Measurements from ENCODE around the gene SEC14L6. TPM values are rescaled to one million over a fixed set of nuclear protein-coding genes. Genes with fewer than 3 reads are reported as not detected.

The SEC14L6 gene
- total RNA-seq, 3 donors from 2014 or later (not counting 1 experiment from before 2014, with no cell fraction given): 0.18 to 0.23 TPM; not detected in 1

- no peaks in the 10 kb centered on the region for H3K27me3 Mint-ChIP-seq (ENCODE audit: low read depth in 2 of 2)
- Histone ChIP-seq H3K27ac (ENCODE audit: low read length) (no peak overlapping the region), H3K36me3 (ENCODE audit: control insufficient read depth, insufficient read depth, low read length) (peaks cover 88% of the 10 kb centered on the region), H3K9me3 (ENCODE audit: control insufficient read depth, insufficient read depth, low read length) (no peaks in the 10 kb centered on the region), H3K4me1 (ENCODE audit: control insufficient read depth, insufficient read depth, low read length) (no peaks in the 10 kb centered on the region), H3K27me3 (ENCODE audit: control insufficient read depth, insufficient read depth, low read length) (no peaks in the 10 kb centered on the region), H3K4me3 (ENCODE audit: low read length) (no peak overlapping the region)
- no peaks in the 10 kb centered on the region for H3K4me1 Mint-ChIP-seq
- no peak for DNase-seq
- H3K9me3 Mint-ChIP-seq: no peaks in the 10 kb centered on the region
- ATAC-seq: no peak
- H3K36me3 Mint-ChIP-seq: no peaks in the 10 kb centered on the region
- intact Hi-C loops (cut with micrococcal nuclease): no loop called here
- 97% methylated on average over 6 of the region's 6 CpGs for WGBS (ENCODE audit: insufficient coverage)
- no peak overlapping the region for H3K4me3 Mint-ChIP-seq
- TF ChIP-seq CTCF (IDR thresholded peaks at IDR 0.05): no peak
- no peak overlapping the region for H3K27ac Mint-ChIP-seq
These were observed 35.5 kb upstream of the SEC14L6 start for GRCh38 chr22:30582051-30582450.

- no peak for ATAC-seq
- H3K4me1 Mint-ChIP-seq: no peaks in the 10 kb centered on the region
These were observed 34.4 kb upstream of the SEC14L6 start for GRCh38 chr22:30580896-30581295.

GRCh38 chr22:30578481-30578880, 31.9 kb upstream of the SEC14L6 start:
- no peak for ATAC-seq

More at GRCh38 chr22:30580896-30581295, 34.4 kb upstream of the SEC14L6 start:
- no peaks in the 10 kb centered on the region for H3K9me3 Mint-ChIP-seq
- WGBS (ENCODE audit: insufficient coverage): 97% methylated on average over 6 of the region's 6 CpGs
- H3K27ac Mint-ChIP-seq: no peak overlapping the region
- DNase-seq: no peak
- peaks cover 88% of the 10 kb centered on the region for H3K36me3 ChIP-seq (ENCODE audit: control insufficient read depth, insufficient read depth, low read length)
- H3K27me3 Mint-ChIP-seq (ENCODE audit: low read depth in 2 of 2): no peaks in the 10 kb centered on the region
- intact Hi-C loops (cut with micrococcal nuclease): no loop called here
- no peaks in the 10 kb centered on the region for H3K9me3 ChIP-seq (ENCODE audit: control insufficient read depth, insufficient read depth, low read length)
- no peak overlapping the region for H3K4me3 ChIP-seq (ENCODE audit: low read length)
- no peak for TF ChIP-seq CTCF (IDR thresholded peaks at IDR 0.05)
- no peaks in the 10 kb centered on the region for H3K4me1 ChIP-seq (ENCODE audit: control insufficient read depth, insufficient read depth, low read length)
- no peaks in the 10 kb centered on the region for H3K27me3 ChIP-seq (ENCODE audit: control insufficient read depth, insufficient read depth, low read length)
- no peaks in the 10 kb centered on the region for H3K36me3 Mint-ChIP-seq
- H3K4me3 Mint-ChIP-seq: no peak overlapping the region
- no peak overlapping the region for H3K27ac ChIP-seq (ENCODE audit: low read length)

More at GRCh38 chr22:30578481-30578880, 31.9 kb upstream of the SEC14L6 start:
- WGBS (ENCODE audit: insufficient coverage): 96% methylated on average over 12 of the region's 12 CpGs
- H3K4me1 Mint-ChIP-seq: no peaks in the 10 kb centered on the region
- Histone ChIP-seq H3K27ac (ENCODE audit: low read length) (no peak overlapping the region), H3K36me3 (ENCODE audit: control insufficient read depth, insufficient read depth, low read length) (peaks cover 68% of the 10 kb centered on the region), H3K4me3 (ENCODE audit: low read length) (no peak overlapping the region), H3K9me3 (ENCODE audit: control insufficient read depth, insufficient read depth, low read length) (no peaks in the 10 kb centered on the region), H3K4me1 (ENCODE audit: control insufficient read depth, insufficient read depth, low read length) (no peaks in the 10 kb centered on the region), H3K27me3 (ENCODE audit: control insufficient read depth, insufficient read depth, low read length) (peaks cover 4% of the 10 kb centered on the region)
- DNase-seq: no peak
- intact Hi-C loops (cut with micrococcal nuclease): no loop called here
- H3K4me3 Mint-ChIP-seq: no peak overlapping the region
- no peaks in the 10 kb centered on the region for H3K36me3 Mint-ChIP-seq
- H3K27ac Mint-ChIP-seq: no peak overlapping the region
- H3K27me3 Mint-ChIP-seq (ENCODE audit: low read depth in 2 of 2): no peaks in the 10 kb centered on the region
- H3K9me3 Mint-ChIP-seq: no peaks in the 10 kb centered on the region
- no peak for TF ChIP-seq CTCF (IDR thresholded peaks at IDR 0.05)

Measured in natural killer cell (primary cell).